Stimulated activated CD4-positive, alpha-beta T cell treated with anti-CD3 and anti-CD28 coated beads, Interleukin-12 subunit alpha, Interleukin-12 subunit beta, amount 100 ng/mL, for 48 hours (primary cell): ENCODE data around the gene TPPP.

Source experiments
- DNase-seq, 3 donors: peaks; one replicate each; pipeline ENCODE4 v3.0.0-alpha.2; 2020; ENCODE audit warnings: low read depth in 2 of 3, low spot score in 1 of 3

The TPPP gene

GRCh38 chr5:665956-666711 is 27.0 kb downstream of the TPPP start:
- DNase-seq: no peak

GRCh38 chr5:665541-665955 is 27.6 kb downstream of the TPPP start:
- DNase-seq: no peak

- no peak for DNase-seq
These were observed 28.2 kb downstream of the TPPP start for GRCh38 chr5:664994-665360.

GRCh38 chr5:664343-664993 is 28.7 kb downstream of the TPPP start:
- no peak for DNase-seq

- DNase-seq: no peak
These were observed 29.5 kb downstream of the TPPP start for GRCh38 chr5:663436-664342.

GRCh38 chr5:662751-663435 is 30.3 kb downstream of the TPPP start:
- DNase-seq: no peak

GRCh38 chr5:661891-662750 is 31.0 kb downstream of the TPPP start:
- no peak for DNase-seq

GRCh38 chr5:660491-661030 is 32.6 kb downstream of the TPPP start:
- no peak for DNase-seq

GRCh38 chr5:659496-660263 is 33.5 kb downstream of the TPPP start:
- no peak for DNase-seq

- no peak for DNase-seq
These were observed 35.0 kb downstream of the TPPP start for GRCh38 chr5:658103-658502.

GRCh38 chr5:657570-657969 is 35.6 kb downstream of the TPPP start:
- DNase-seq: no peak

- no peak for DNase-seq
These were observed 37.7 kb downstream of the TPPP start for GRCh38 chr5:655406-655805.

GRCh38 chr5:654071-654778 is 38.9 kb downstream of the TPPP start:
- no peak for DNase-seq

GRCh38 chr5:652773-653350 is 40.3 kb downstream of the TPPP start:
- DNase-seq: no peak

- DNase-seq: no peak
These were observed 41.1 kb downstream of the TPPP start for GRCh38 chr5:652023-652515.

- no peak for DNase-seq
These were observed 41.7 kb downstream of the TPPP start for GRCh38 chr5:651296-652022.

- no peak for DNase-seq
These were observed 45.4 kb downstream of the TPPP start for GRCh38 chr5:647727-648126.
